ENCODE data around the gene TMPRSS11D.

The TMPRSS11D gene

GRCh38 chr4:67883902-67884301, at the start of gene TMPRSS11D:
Gene TMPRSS11D (minus strand): TSS chr4:67884002. CDS start chr4:67883933, 69 bp downstream.
- DNase-seq (ENCODE audit: low read depth in 2 of 2) = no peak

- no peak for DNase-seq (ENCODE audit: low read depth in 2 of 2)
Observed at GRCh38 chr4:67933038-67933437, 49.2 kb upstream of the TMPRSS11D start.

GRCh38 chr4:67931256-67931655, 47.5 kb upstream of the TMPRSS11D start:
- no peak for DNase-seq (ENCODE audit: low read depth in 2 of 2)

- no peak for DNase-seq (ENCODE audit: low read depth in 2 of 2)
Observed at GRCh38 chr4:67929426-67929825, 45.6 kb upstream of the TMPRSS11D start.

- DNase-seq (ENCODE audit: low read depth in 2 of 2) = no peak
Observed at GRCh38 chr4:67928546-67928945, 44.7 kb upstream of the TMPRSS11D start.

GRCh38 chr4:67927251-67927650, 43.4 kb upstream of the TMPRSS11D start:
- no peak for DNase-seq (ENCODE audit: low read depth in 2 of 2)

- DNase-seq (ENCODE audit: low read depth in 2 of 2) = no peak
Observed at GRCh38 chr4:67926485-67926884, 42.7 kb upstream of the TMPRSS11D start.

- DNase-seq (ENCODE audit: low read depth in 2 of 2) = no peak
Observed at GRCh38 chr4:67922697-67923096, 38.9 kb upstream of the TMPRSS11D start.

GRCh38 chr4:67918428-67918827, 34.6 kb upstream of the TMPRSS11D start:
- DNase-seq (ENCODE audit: low read depth in 2 of 2) = no peak

- DNase-seq (ENCODE audit: low read depth in 2 of 2) = no peak
Observed at GRCh38 chr4:67915400-67915966, 31.7 kb upstream of the TMPRSS11D start.

GRCh38 chr4:67912080-67912479, 28.3 kb upstream of the TMPRSS11D start:
- DNase-seq (ENCODE audit: low read depth in 2 of 2) = no peak

GRCh38 chr4:67911638-67912037, 27.8 kb upstream of the TMPRSS11D start:
- DNase-seq (ENCODE audit: low read depth in 2 of 2) = no peak

- DNase-seq (ENCODE audit: low read depth in 2 of 2) = no peak
Observed at GRCh38 chr4:67911141-67911540, 27.3 kb upstream of the TMPRSS11D start.

GRCh38 chr4:67910585-67910905, 26.7 kb upstream of the TMPRSS11D start:
- no peak for DNase-seq (ENCODE audit: low read depth in 2 of 2)

- DNase-seq (ENCODE audit: low read depth in 2 of 2) = no peak
Observed at GRCh38 chr4:67909905-67910584, 26.2 kb upstream of the TMPRSS11D start.

GRCh38 chr4:67907650-67908049, 23.8 kb upstream of the TMPRSS11D start:
- no peak for DNase-seq (ENCODE audit: low read depth in 2 of 2)

GRCh38 chr4:67899096-67899495, 15.3 kb upstream of the TMPRSS11D start:
- no peak for DNase-seq (ENCODE audit: low read depth in 2 of 2)

GRCh38 chr4:67897686-67898085, 13.9 kb upstream of the TMPRSS11D start:
- DNase-seq (ENCODE audit: low read depth in 2 of 2) = no peak

- DNase-seq (ENCODE audit: low read depth in 2 of 2) = no peak
Observed at GRCh38 chr4:67896421-67897065, 12.7 kb upstream of the TMPRSS11D start.

- DNase-seq (ENCODE audit: low read depth in 2 of 2) = no peak
Observed at GRCh38 chr4:67894659-67895058, 10.9 kb upstream of the TMPRSS11D start.

GRCh38 chr4:67892905-67893304, 9.1 kb upstream of the TMPRSS11D start:
- no peak for DNase-seq (ENCODE audit: low read depth in 2 of 2)

- no peak for DNase-seq (ENCODE audit: low read depth in 2 of 2)
Observed at GRCh38 chr4:67892253-67892652, 8.5 kb upstream of the TMPRSS11D start.

- no peak for DNase-seq (ENCODE audit: low read depth in 2 of 2)
Observed at GRCh38 chr4:67891645-67892044, 7.8 kb upstream of the TMPRSS11D start.

All from stimulated activated CD4-positive, alpha-beta T cell treated with anti-CD3 and anti-CD28 coated beads, Interleukin-1b, Interleukin-23, amount 100 ng/mL, for 1 hour (primary cell).